Vagina (tissue), 2 donors: ENCODE measurements around the gene C9orf50. TPM values are rescaled to one million over a fixed set of nuclear protein-coding genes. Genes with fewer than 3 reads are reported as not detected.
A peak's percentile ranks its signal among the peaks of the same experiment; 100 is the strongest.

ENCODE experiments used
- DNase-seq, 2 donors: peaks; one replicate each; pipeline ENCODE4 v3.0.0-alpha.2; 2017; ENCODE audit errors: extremely low spot score in 2 of 2
- H3K27ac ChIP-seq: fragments of 200-600 bp; sonication (generic); one replicate; pipeline ENCODE4 v1.5.1; 2019
- H3K27me3 ChIP-seq: fragments of 200-600 bp; sonication (generic); one replicate; pipeline ENCODE4 v1.5.1; 2019
- H3K36me3 ChIP-seq, 2 donors: fragments of 200-600 bp; sonication (generic); one replicate each; pipeline ENCODE4 v1.5.1; 2017 to 2019
- H3K4me1 ChIP-seq: fragments of 200-600 bp; sonication (generic); one replicate; pipeline ENCODE4 v1.5.1; 2019
- H3K4me3 ChIP-seq, 2 donors: fragments of 200-600 bp; sonication (generic); 1 replicate in 1 of 2; 2 replicates in 1 of 2; pipeline ENCODE4 v1.5.1; 2016 to 2019
- H3K9me3 ChIP-seq: fragments of 200-600 bp; sonication (generic); one replicate; pipeline ENCODE4 v1.5.1; 2019
- CTCF ChIP-seq, 3 experiments: fragments of 450-650 bp in 2 of 3; fragments of 200-600 bp in 1 of 3; sonication (generic) in 1 of 3; IDR thresholded peaks; one replicate each; pipeline ENCODE4 v1.5.1; 2017 to 2019; ENCODE audit warnings: antibody characterized with exemption in 3 of 3, mild to moderate bottlenecking in 2 of 3, moderate library complexity in 2 of 3
- POLR2A ChIP-seq, 2 donors: fragments of 450-650 bp; IDR thresholded peaks; one replicate each; pipeline ENCODE4 v1.6.1; 2017; ENCODE audit warnings: antibody characterized with exemption in 2 of 2, mild to moderate bottlenecking in 2 of 2, moderate library complexity in 2 of 2
- POLR2AphosphoS5 ChIP-seq, 2 donors: sonication (generic); formaldehyde crosslinking; IDR thresholded peaks; one replicate each; pipeline ENCODE4 v1.9.0; 2017; ENCODE audit warnings: antibody characterized with exemption in 2 of 2, mild to moderate bottlenecking in 2 of 2, low read depth in 1 of 2; ENCODE audit not compliant: insufficient read depth in 1 of 2
- intact Hi-C: fragments of 100-400 bp; cut with DNase I; formaldehyde crosslinking; loops from one replicate; pipeline ENCODE4 v1.15.1; 2023
- total RNA-seq: library from RNA; depleted of rRNA; stranded (reverse); fragments of >200 nt; gene quantifications from one replicate; pipeline ENCODE4 v1.2.3, GENCODE V29; 2016

Gene C9orf50
- total RNA-seq, 1 donor from 2014 or later = not detected

GRCh38 chr9:129604766-129605163, 16.1 kb downstream of the C9orf50 start:
- intact Hi-C loops = loop anchor here (5.0 to 10.0 kb wide), 3 partner anchors 50 to 267 kb away; no protein-coding TSS in a partner anchor
- H3K27ac ChIP-seq = no peak overlapping the region
- TF ChIP-seq POLR2A (IDR thresholded peaks at IDR 0.05) = no peak
- TF ChIP-seq CTCF (IDR thresholded peaks at IDR 0.05) = no peak
- TF ChIP-seq POLR2AphosphoS5 (IDR thresholded peaks at IDR 0.05; ENCODE audit: insufficient read depth in 1 of 2, low read depth in 1 of 2) = no peak

GRCh38 chr9:129604056-129604765, 16.7 kb downstream of the C9orf50 start:
- Histone ChIP-seq H3K4me1 (peaks cover 31% of the 10 kb centered on the region), H3K27me3 (no peaks in the 10 kb centered on the region), H3K4me3 (no peak overlapping the region), H3K9me3 (no peaks in the 10 kb centered on the region), H3K27ac (no peak overlapping the region), H3K36me3 (no peaks in the 10 kb centered on the region)
- intact Hi-C loops = loop anchor here (10.0 kb wide), 1 partner anchor 49 kb away; no protein-coding TSS in a partner anchor
- TF ChIP-seq POLR2A (IDR thresholded peaks at IDR 0.05) (no peak), POLR2AphosphoS5 (IDR thresholded peaks at IDR 0.05; ENCODE audit: insufficient read depth in 1 of 2, low read depth in 1 of 2) (no peak), CTCF (IDR thresholded peaks at IDR 0.05) (no peak)
- no peak for DNase-seq

More at GRCh38 chr9:129604766-129605163, 16.1 kb downstream of the C9orf50 start:
- peaks cover 36% of the 10 kb centered on the region for H3K4me1 ChIP-seq
- no peak overlapping the region for H3K4me3 ChIP-seq
- DNase-seq = no peak
- no peaks in the 10 kb centered on the region for H3K27me3 ChIP-seq
- H3K36me3 ChIP-seq = no peaks in the 10 kb centered on the region
- no peaks in the 10 kb centered on the region for H3K9me3 ChIP-seq

- H3K27me3 ChIP-seq = no peaks in the 10 kb centered on the region
- no peak for TF ChIP-seq CTCF (IDR thresholded peaks at IDR 0.05)
- no peak for TF ChIP-seq POLR2AphosphoS5 (IDR thresholded peaks at IDR 0.05; ENCODE audit: insufficient read depth in 1 of 2, low read depth in 1 of 2)
- no peak for TF ChIP-seq POLR2A (IDR thresholded peaks at IDR 0.05)
- no peaks in the 10 kb centered on the region for H3K36me3 ChIP-seq
- H3K27ac ChIP-seq = peak overlapping the region; percentile 49
- no peaks in the 10 kb centered on the region for H3K9me3 ChIP-seq
- H3K4me3 ChIP-seq = no peak overlapping the region
- DNase-seq = no peak
- intact Hi-C loops = loop anchor here (10.0 kb wide), 1 partner anchor 48 kb away; no protein-coding TSS in a partner anchor
- H3K4me1 ChIP-seq = peaks cover 25% of the 10 kb centered on the region
Measured at GRCh38 chr9:129602598-129603415, 18.1 kb downstream of the C9orf50 start.

GRCh38 chr9:129601082-129601674, 19.7 kb downstream of the C9orf50 start:
- no peak overlapping the region for H3K4me3 ChIP-seq
- TF ChIP-seq POLR2AphosphoS5 (IDR thresholded peaks at IDR 0.05; ENCODE audit: insufficient read depth in 1 of 2, low read depth in 1 of 2) = no peak
- no peak for TF ChIP-seq CTCF (IDR thresholded peaks at IDR 0.05)
- TF ChIP-seq POLR2A (IDR thresholded peaks at IDR 0.05) = no peak
- no peaks in the 10 kb centered on the region for H3K27me3 ChIP-seq
- peaks cover 25% of the 10 kb centered on the region for H3K4me1 ChIP-seq
- no peak for DNase-seq
- H3K27ac ChIP-seq = no peak overlapping the region
- no peaks in the 10 kb centered on the region for H3K9me3 ChIP-seq
- intact Hi-C loops = loop anchor here (10.0 kb wide), 1 partner anchor 46 kb away; no protein-coding TSS in a partner anchor
- no peaks in the 10 kb centered on the region for H3K36me3 ChIP-seq
